GM19463 (cell line): ENCODE results near the gene WDPCP.

ENCODE experiments used
- ATAC-seq: cut with Tn5 transposase; IDR thresholded peaks from one replicate; pipeline ENCODE4 v1.9.1; 2021; ENCODE audit warnings: mild to moderate bottlenecking, moderate library complexity; ENCODE audit not compliant: unreplicated experiment

The WDPCP gene

GRCh38 chr2:63545023-63545422 is 43.3 kb downstream of the WDPCP start:
- no peak for ATAC-seq

- no peak for ATAC-seq
These were observed 44.2 kb downstream of the WDPCP start for GRCh38 chr2:63544017-63544627.

GRCh38 chr2:63539416-63540162 is 48.7 kb downstream of the WDPCP start:
- no peak for ATAC-seq

- no peak for ATAC-seq
These were observed 49.9 kb downstream of the WDPCP start for GRCh38 chr2:63538390-63538789.

- ATAC-seq = no peak
These were observed 51.0 kb downstream of the WDPCP start for GRCh38 chr2:63537306-63537705.

- ATAC-seq = no peak
These were observed 57.5 kb downstream of the WDPCP start for GRCh38 chr2:63530704-63531279.

- no peak for ATAC-seq
These were observed 62.4 kb downstream of the WDPCP start for GRCh38 chr2:63525905-63526304.

GRCh38 chr2:63522950-63523349 is 65.3 kb downstream of the WDPCP start:
- no peak for ATAC-seq

GRCh38 chr2:63520793-63521192 is 67.5 kb downstream of the WDPCP start:
- ATAC-seq = no peak

- ATAC-seq = no peak
These were observed 73.5 kb downstream of the WDPCP start for GRCh38 chr2:63514781-63515180.

- ATAC-seq = no peak
These were observed 74.0 kb downstream of the WDPCP start for GRCh38 chr2:63514237-63514716.

- no peak for ATAC-seq
These were observed 82.0 kb downstream of the WDPCP start for GRCh38 chr2:63506320-63506719.

GRCh38 chr2:63503818-63504217 is 84.5 kb downstream of the WDPCP start:
- ATAC-seq = no peak

- no peak for ATAC-seq
These were observed 87.9 kb downstream of the WDPCP start for GRCh38 chr2:63500398-63500797.

- no peak for ATAC-seq
These were observed 90.7 kb downstream of the WDPCP start for GRCh38 chr2:63497576-63497975.

- no peak for ATAC-seq
These were observed 93.3 kb downstream of the WDPCP start for GRCh38 chr2:63494968-63495367.

- ATAC-seq = no peak
These were observed 94.2 kb downstream of the WDPCP start for GRCh38 chr2:63494100-63494499.

GRCh38 chr2:63488118-63488713 is 100.1 kb downstream of the WDPCP start:
- no peak for ATAC-seq

GRCh38 chr2:63486861-63487290 is 101.4 kb downstream of the WDPCP start:
- ATAC-seq = no peak

- ATAC-seq = no peak
These were observed 103.4 kb downstream of the WDPCP start for GRCh38 chr2:63484901-63485300.

GRCh38 chr2:63484481-63484880 is 103.8 kb downstream of the WDPCP start:
- no peak for ATAC-seq

- ATAC-seq = no peak
These were observed 110.6 kb downstream of the WDPCP start for GRCh38 chr2:63477686-63478085.
